HG03342 (cell line): ENCODE measurements around the gene EBF3.

Experiments used
- ATAC-seq: cut with Tn5 transposase; IDR thresholded peaks from one replicate; pipeline ENCODE4 v1.9.1; 2021; ENCODE audit warnings: mild to moderate bottlenecking, moderate library complexity; ENCODE audit not compliant: unreplicated experiment

The EBF3 gene

GRCh38 chr10:129894698-129895097, 69.4 kb downstream of the EBF3 start:
- no peak for ATAC-seq

DNA sequence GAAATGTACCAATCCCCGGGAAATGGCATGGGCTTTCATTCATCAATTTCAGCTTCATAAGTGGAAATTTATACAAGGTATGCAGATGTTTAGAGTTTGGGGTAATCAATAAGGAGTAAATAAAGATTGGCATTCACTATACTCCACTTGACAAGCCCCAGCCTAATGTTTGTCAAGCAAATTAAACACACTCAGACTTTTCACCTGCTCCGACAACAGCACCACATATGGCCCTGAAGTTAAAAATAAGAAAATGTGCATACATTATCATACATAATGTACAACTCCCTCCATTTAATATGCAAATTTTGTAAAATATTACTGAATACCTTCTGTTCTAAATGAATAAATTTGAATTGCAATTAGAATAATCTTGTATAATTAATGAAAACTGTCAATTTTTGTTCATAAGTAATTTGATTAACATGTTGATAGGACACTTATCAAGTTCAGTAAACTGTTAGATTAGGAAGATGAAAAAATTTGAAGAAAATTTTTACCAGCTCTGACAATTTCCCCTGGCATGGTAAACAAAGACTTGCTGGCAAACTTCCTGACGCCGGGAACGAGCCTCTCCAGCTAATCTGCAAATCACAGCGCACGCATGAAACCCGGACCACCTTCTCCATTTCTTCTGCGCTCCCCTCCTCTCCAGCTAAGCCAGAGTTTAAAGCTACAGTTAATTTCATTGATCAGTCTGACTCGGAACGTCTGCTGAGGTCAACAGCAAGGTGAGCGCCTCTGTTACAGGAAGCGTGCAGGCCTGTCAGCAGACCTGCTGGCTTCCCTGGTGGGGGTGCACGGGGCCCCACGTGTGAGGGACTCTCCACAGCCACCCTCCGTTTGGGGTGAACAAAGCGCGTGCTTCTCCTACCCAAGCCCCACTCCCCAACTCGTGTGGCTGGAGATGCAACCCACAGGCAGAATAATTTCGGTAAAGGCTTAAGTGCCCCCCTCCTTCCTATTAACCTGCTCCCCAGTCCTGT, 70.7 kb downstream of the EBF3 start:
- no peak for ATAC-seq

- ATAC-seq = no peak
Measured at GRCh38 chr10:129892548-129893052, 71.5 kb downstream of the EBF3 start.

DNA sequence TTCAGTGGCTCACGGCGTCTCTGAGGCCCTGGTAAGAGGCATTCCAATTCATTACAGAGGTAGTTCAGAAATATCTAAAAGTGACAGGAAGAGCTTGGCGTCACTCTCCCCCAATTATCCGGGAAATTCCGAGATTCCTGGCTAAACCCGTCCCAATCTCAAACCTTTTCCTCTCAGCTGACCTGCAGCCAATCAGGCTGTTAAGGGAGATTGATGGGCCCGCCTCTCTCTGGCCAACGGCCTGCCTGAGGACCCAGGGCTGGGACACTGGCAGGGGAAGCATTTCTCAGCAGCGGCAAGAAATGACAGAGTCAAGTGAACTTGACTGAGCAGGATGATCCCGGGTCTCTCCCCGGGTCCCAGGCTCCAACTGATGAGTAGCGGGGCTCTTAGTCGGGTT, 72.3 kb downstream of the EBF3 start:
- no peak for ATAC-seq

- no peak for ATAC-seq
Measured at GRCh38 chr10:129890170-129890569, 73.9 kb downstream of the EBF3 start.

DNA sequence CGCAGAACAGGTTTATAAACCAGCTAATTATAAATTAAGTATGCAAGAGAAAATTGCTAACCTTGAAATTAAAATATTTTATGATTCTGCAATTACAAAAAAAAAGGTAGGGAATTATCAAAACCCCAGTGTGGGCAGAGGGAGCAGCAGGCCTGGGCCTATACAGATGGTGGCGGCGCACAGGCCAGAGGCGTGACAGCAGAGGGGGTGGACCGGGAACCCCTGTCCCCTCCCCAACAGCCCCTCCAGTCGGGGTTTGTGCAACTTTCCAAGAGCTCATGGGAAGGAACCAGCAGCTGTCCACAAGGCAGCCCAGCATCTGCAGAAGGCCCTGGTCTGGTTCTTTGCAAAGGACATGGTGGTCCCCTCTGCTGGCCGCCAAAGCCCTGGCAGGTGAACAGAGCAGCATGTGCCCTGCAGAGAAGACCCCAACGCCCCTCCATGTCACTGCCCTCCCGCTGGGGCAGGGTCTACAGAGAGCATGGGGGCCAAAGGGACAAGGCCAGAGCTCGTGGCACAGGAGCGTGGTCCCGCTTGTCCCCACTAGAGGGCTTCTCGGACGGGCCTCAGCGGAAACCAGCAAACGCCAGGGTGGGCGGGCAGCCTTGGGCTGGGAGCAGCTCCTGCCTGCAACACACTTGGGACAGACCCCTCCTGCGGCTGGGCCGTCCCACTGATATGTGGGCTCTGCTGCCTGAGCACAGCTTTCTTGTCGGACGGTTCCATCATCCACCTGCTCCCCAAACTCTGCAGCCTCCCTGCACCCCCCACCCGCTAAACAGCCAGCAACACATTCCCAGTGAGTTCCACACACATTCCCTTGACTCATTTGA, 75.1 kb downstream of the EBF3 start:
- peak; percentile 87 for ATAC-seq

GRCh38 chr10:129887986-129888783, 75.9 kb downstream of the EBF3 start:
- ATAC-seq = no peak

GRCh38 chr10:129887381-129887905, 76.6 kb downstream of the EBF3 start:
- ATAC-seq = no peak

GRCh38 chr10:129886263-129886662, 77.8 kb downstream of the EBF3 start:
- ATAC-seq = no peak

DNA sequence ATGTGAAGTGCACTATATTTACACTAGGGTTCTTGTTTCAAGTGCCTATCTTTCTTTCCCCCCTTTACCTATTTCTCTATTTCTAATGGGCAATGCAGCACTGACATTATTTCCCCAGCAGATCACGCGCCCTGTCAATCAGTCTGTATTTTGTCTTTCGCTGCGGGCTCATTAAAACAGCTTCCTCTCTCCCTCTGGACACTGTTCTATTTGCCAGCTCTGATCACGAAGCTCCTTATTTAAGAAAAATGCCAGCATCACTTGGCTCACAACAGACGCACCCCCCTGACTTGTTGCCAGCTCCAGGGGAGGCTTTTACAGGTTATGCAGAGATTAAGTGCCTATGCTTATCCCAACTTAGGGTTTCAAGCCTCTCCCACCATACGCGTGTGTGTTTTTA, 78.5 kb downstream of the EBF3 start:
- no peak for ATAC-seq

DNA sequence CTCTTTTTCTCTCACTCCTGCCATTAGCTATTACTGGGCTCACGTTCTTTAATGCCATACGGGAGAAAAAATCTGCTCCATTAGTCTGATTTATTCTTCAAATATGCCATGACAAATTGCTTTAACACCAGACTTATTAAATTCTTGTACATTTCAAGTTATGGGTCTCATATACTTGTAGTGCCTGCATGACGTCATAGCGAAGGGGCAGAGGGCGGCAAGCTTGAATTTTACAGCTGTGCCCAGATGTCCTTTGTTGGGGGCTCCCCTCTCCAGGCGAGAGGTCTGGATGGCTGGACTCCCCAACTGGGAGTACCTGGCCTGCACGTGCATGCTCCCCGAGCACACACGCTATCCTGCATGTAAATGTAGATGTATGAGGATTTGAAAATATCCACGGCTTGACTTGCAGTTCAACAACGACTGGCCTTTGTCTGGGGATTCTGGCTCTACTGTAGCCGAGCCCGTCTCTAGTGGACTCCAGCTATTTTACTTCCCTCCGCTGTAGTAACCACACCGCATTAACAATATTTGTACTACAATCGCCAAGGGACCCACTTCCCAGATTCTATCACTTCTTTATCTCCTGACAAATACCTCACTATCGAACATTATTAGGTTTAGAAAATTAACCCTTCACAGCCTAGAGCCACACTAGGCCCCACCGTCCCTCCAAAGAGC, 79.5 kb downstream of the EBF3 start:
- ATAC-seq = no peak

- ATAC-seq = no peak
Measured at GRCh38 chr10:129883626-129884397, 80.3 kb downstream of the EBF3 start.

GRCh38 chr10:129883029-129883428, 81.0 kb downstream of the EBF3 start:
- ATAC-seq = no peak

- ATAC-seq = no peak
Measured at GRCh38 chr10:129882291-129883010, 81.6 kb downstream of the EBF3 start.

DNA sequence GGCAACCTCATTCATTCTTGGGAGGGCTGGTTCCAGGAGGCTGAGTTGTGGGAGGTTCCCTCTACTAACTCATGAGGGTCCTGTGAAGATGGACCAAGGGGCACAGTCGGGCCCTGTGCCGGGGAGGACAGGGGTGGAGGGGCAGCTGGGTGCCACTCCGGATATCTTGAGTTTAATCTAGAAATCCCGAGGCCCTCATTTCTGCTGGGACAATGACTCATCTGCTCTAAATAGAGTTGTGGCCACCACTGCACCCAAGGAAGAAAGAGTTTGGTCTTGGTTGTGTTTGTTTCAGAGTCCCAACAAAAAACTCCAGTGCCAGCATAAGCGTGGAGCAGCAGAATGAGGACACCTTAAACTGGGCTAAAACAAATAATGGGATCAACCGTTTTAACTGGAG, 82.4 kb downstream of the EBF3 start:
- ATAC-seq = no peak

DNA sequence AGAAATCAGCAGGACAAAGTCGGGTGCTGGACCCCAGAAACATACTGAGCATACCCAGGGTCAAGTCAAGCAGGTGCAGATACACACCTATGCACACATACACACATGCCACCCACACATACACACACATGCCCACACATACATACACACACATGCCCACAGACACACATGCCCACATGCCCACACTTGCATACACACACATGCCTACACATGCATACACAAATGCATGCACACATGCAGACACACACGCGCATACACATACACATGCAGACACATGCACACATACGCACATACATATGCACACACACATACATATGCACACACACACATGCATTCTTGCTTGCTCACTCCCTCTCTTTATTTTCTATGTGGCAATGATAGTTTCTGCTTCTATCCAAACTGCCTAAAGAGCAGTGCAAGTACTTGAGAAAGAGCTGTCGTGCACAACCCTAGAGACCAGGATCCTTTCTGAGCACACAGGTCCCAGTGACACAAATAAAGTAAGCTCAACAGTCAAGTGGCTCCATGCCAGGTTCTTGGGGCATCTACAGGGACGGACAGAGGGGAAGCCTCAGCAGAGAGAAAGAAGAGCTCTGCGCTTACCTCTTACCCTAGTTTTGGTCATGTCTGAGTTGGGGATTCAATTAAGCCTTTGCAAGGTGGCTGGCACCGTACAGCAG, 83.7 kb downstream of the EBF3 start:
- no peak for ATAC-seq

DNA sequence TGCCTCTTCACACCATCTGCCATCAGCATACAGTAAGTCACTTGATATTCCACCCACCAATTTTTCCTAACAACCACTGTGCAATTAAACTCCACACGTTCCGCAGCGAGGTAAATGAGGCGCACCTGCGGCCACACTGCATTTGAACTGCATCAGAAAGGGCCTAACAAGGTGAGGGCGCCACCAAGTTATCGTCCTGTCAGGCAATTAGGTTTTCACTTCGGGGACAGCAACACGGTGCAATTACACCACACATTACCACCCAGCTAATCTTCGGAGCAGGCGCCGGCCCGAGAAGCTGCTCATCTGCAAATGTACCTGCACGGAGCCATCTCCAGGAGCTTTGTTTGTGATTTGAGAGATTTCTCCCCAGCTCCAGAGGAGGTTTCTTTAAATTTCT, 84.4 kb downstream of the EBF3 start:
- no peak for ATAC-seq

DNA sequence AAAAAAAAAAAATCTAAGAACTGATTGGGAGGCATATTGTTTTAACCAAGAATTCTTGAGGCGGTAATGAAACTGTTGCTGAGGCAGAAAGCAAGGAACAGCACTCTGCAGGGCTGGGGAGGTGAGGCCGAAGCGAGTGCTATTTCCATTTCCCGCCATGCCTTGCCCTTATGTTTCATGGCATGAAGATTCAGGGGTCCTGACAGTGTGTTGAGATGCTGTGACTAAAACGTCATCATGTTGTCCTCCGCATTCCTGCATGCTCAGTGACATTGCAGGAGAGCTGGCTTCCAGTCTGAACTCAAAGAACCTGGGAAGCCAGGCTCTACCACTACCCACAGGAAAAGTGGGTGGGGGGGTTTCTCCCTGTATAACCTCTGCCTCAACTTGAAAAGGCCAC, 85.2 kb downstream of the EBF3 start:
- ATAC-seq = no peak
